ENCODE data around the gene PPM1G.
A peak's percentile ranks its signal among the peaks of the same experiment; 100 is the strongest.

Gene PPM1G

GRCh38 chr2:27412419-27413152, 3.2 kb upstream of the PPM1G start:
- no peaks in the 10 kb centered on the region for H3K4me1 ChIP-seq (ENCODE audit: insufficient read depth, insufficient read length)
- no peaks in the 10 kb centered on the region for H3K9me3 ChIP-seq (ENCODE audit: insufficient read depth, low read length)
- TF ChIP-seq ZNF274 (IDR thresholded peaks at IDR 0.05; ENCODE audit: low read depth, low read length) = no peak
- no peak for TF ChIP-seq YY1 (IDR thresholded peaks at IDR 0.05; ENCODE audit: insufficient read depth, insufficient read length)
- no peak for TF ChIP-seq SUZ12 (IDR thresholded peaks at IDR 0.05; ENCODE audit: extremely low read depth, insufficient read depth, insufficient read length)
- DNase-seq (ENCODE audit: low read depth, low spot score) = no peak
- H3K9ac ChIP-seq (ENCODE audit: insufficient read length, low read depth) = no peak overlapping the region
- H3K27me3 ChIP-seq (ENCODE audit: insufficient read depth, insufficient read length) = no peaks in the 10 kb centered on the region
- H3K36me3 ChIP-seq (ENCODE audit: insufficient read depth, insufficient read length, low read length) = peaks cover 2% of the 10 kb centered on the region
- H3K4me3 ChIP-seq (ENCODE audit: insufficient read length, low read depth) = no peak overlapping the region

GRCh38 chr2:27408601-27409320, 630 bp downstream of the PPM1G start:
- Histone ChIP-seq H3K36me3 (ENCODE audit: insufficient read depth, insufficient read length, low read length) (peaks cover 13% of the 10 kb centered on the region), H3K27me3 (ENCODE audit: insufficient read depth, insufficient read length) (no peaks in the 10 kb centered on the region), H3K9me3 (ENCODE audit: insufficient read depth, low read length) (no peaks in the 10 kb centered on the region), H3K4me1 (ENCODE audit: insufficient read depth, insufficient read length) (no peaks in the 10 kb centered on the region), H3K4me3 (ENCODE audit: insufficient read length, low read depth) (peak overlapping the region; percentile 93), H3K9ac (ENCODE audit: insufficient read length, low read depth) (peak overlapping the region; percentile 95)
- TF ChIP-seq SUZ12 (IDR thresholded peaks at IDR 0.05; ENCODE audit: extremely low read depth, insufficient read depth, insufficient read length) (no peak), ZNF274 (IDR thresholded peaks at IDR 0.05; ENCODE audit: low read depth, low read length) (no peak), YY1 (IDR thresholded peaks at IDR 0.05; ENCODE audit: insufficient read depth, insufficient read length) (no peak)
- no peak for DNase-seq (ENCODE audit: low read depth, low spot score)

DNA sequence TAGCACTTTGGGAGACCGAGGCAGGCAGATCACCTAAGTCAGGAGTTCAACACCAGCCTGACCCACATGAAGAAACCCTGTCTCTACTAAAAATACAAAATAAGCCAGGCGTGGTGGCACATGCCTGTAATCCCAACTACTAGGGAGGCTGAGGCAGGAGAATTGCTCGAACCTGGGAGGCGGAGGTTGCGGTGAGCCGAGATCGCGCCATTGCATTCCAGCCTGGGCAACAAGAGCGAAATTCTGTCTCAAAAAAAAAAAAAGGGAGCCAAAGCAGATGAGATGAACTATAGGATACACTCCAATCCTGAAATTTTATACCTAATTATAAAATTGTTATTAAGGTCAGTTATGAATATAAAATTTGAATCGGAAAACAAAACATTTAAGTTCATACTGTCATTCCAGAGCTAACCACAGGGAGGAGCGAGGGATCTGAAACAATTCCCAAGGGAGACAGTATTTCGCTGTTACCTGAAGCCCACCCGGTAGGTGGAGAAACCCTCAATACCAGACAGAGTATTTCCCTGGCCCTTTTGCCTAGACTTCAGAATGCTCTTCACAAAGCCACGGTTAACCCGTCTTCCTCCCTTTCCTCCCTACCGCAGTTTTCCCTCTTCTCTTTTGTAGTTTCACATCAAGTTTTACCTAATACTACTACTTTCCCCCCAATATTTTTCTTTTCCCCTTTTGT, 1.4 kb downstream of the PPM1G start:
- H3K4me1 ChIP-seq (ENCODE audit: insufficient read depth, insufficient read length) = no peaks in the 10 kb centered on the region
- peak overlapping the region; percentile 93 for H3K4me3 ChIP-seq (ENCODE audit: insufficient read length, low read depth)
- peak; percentile 64 for DNase-seq (ENCODE audit: low read depth, low spot score)
- TF ChIP-seq ZNF274 (IDR thresholded peaks at IDR 0.05; ENCODE audit: low read depth, low read length) (no peak), YY1 (IDR thresholded peaks at IDR 0.05; ENCODE audit: insufficient read depth, insufficient read length) (no peak), SUZ12 (IDR thresholded peaks at IDR 0.05; ENCODE audit: extremely low read depth, insufficient read depth, insufficient read length) (no peak)
- peaks cover 13% of the 10 kb centered on the region for H3K36me3 ChIP-seq (ENCODE audit: insufficient read depth, insufficient read length, low read length)
- H3K9me3 ChIP-seq (ENCODE audit: insufficient read depth, low read length) = no peaks in the 10 kb centered on the region
- H3K9ac ChIP-seq (ENCODE audit: insufficient read length, low read depth) = peak overlapping the region; percentile 95
- no peaks in the 10 kb centered on the region for H3K27me3 ChIP-seq (ENCODE audit: insufficient read depth, insufficient read length)

- no peaks in the 10 kb centered on the region for H3K27me3 ChIP-seq (ENCODE audit: insufficient read depth, insufficient read length)
- H3K36me3 ChIP-seq (ENCODE audit: insufficient read depth, insufficient read length, low read length) = peaks cover 15% of the 10 kb centered on the region
- no peak for DNase-seq (ENCODE audit: low read depth, low spot score)
- H3K4me3 ChIP-seq (ENCODE audit: insufficient read length, low read depth) = no peak overlapping the region
- H3K4me1 ChIP-seq (ENCODE audit: insufficient read depth, insufficient read length) = peaks cover 2% of the 10 kb centered on the region
- no peaks in the 10 kb centered on the region for H3K9me3 ChIP-seq (ENCODE audit: insufficient read depth, low read length)
- TF ChIP-seq SUZ12 (IDR thresholded peaks at IDR 0.05; ENCODE audit: extremely low read depth, insufficient read depth, insufficient read length) = no peak
- no peak for TF ChIP-seq YY1 (IDR thresholded peaks at IDR 0.05; ENCODE audit: insufficient read depth, insufficient read length)
- no peak for TF ChIP-seq ZNF274 (IDR thresholded peaks at IDR 0.05; ENCODE audit: low read depth, low read length)
- no peak overlapping the region for H3K9ac ChIP-seq (ENCODE audit: insufficient read length, low read depth)
These were observed 8.8 kb downstream of the PPM1G start for GRCh38 chr2:27400348-27401135.

GRCh38 chr2:27398962-27399361, 10.4 kb downstream of the PPM1G start:
- peaks cover 2% of the 10 kb centered on the region for H3K4me1 ChIP-seq (ENCODE audit: insufficient read depth, insufficient read length)
- no peak for TF ChIP-seq YY1 (IDR thresholded peaks at IDR 0.05; ENCODE audit: insufficient read depth, insufficient read length)
- no peak for TF ChIP-seq SUZ12 (IDR thresholded peaks at IDR 0.05; ENCODE audit: extremely low read depth, insufficient read depth, insufficient read length)
- TF ChIP-seq ZNF274 (IDR thresholded peaks at IDR 0.05; ENCODE audit: low read depth, low read length) = no peak

DNA sequence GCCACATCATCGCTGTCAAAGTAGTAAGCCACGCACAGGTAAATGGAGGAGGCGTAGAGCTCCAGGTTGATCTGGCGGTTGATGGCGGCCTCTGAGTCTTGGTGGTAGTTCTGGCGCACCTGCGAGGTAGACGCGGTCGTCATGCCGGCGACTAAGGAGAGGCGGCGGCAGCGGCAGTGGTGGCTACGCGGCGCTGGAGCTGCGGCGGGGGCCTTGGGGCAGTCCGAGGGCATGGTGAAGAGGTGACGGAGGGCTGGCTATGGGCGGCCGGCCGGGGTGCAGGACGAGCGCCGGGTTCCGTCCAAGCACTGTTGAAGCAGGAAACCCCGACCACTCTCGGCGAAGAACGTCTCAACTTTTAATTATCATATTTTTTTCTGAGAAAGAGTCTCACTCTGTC, 16.2 kb downstream of the PPM1G start:
- no peak overlapping the region for H3K9ac ChIP-seq (ENCODE audit: insufficient read length, low read depth)
- TF ChIP-seq SUZ12 (IDR thresholded peaks at IDR 0.05; ENCODE audit: extremely low read depth, insufficient read depth, insufficient read length) = no peak
- no peak for TF ChIP-seq ZNF274 (IDR thresholded peaks at IDR 0.05; ENCODE audit: low read depth, low read length)
- no peak for TF ChIP-seq YY1 (IDR thresholded peaks at IDR 0.05; ENCODE audit: insufficient read depth, insufficient read length)
- H3K36me3 ChIP-seq (ENCODE audit: insufficient read depth, insufficient read length, low read length) = peaks cover 18% of the 10 kb centered on the region
- H3K27me3 ChIP-seq (ENCODE audit: insufficient read depth, insufficient read length) = no peaks in the 10 kb centered on the region
- H3K4me3 ChIP-seq (ENCODE audit: insufficient read length, low read depth) = no peak overlapping the region
- no peak for DNase-seq (ENCODE audit: low read depth, low spot score)
- no peaks in the 10 kb centered on the region for H3K4me1 ChIP-seq (ENCODE audit: insufficient read depth, insufficient read length)
- H3K9me3 ChIP-seq (ENCODE audit: insufficient read depth, low read length) = no peaks in the 10 kb centered on the region

More at GRCh38 chr2:27398962-27399361, 10.4 kb downstream of the PPM1G start:
- Histone ChIP-seq H3K27me3 (ENCODE audit: insufficient read depth, insufficient read length) (no peaks in the 10 kb centered on the region), H3K4me3 (ENCODE audit: insufficient read length, low read depth) (no peak overlapping the region), H3K9ac (ENCODE audit: insufficient read length, low read depth) (no peak overlapping the region), H3K36me3 (ENCODE audit: insufficient read depth, insufficient read length, low read length) (peaks cover 13% of the 10 kb centered on the region), H3K9me3 (ENCODE audit: insufficient read depth, low read length) (no peaks in the 10 kb centered on the region)
- no peak for DNase-seq (ENCODE audit: low read depth, low spot score)
